MM.1S (cell line): ENCODE measurements around the gene LVRN.

Experiments used
- EZH2 ChIP-seq: fragments of 300-600 bp; sonication (generic); optimal IDR thresholded peaks from 2 replicates; pipeline ENCODE3; 2017; ENCODE audit warnings: low read depth, mild to moderate bottlenecking, antibody characterized with exemption, low read length, mixed read lengths
- EZH2phosphoT487 ChIP-seq: fragments of 300-600 bp; sonication (generic); IDR thresholded peaks from 2 replicates; pipeline ENCODE4 v1.6.1; 2018; ENCODE audit warnings: antibody characterized with exemption, low read length
- TF ChIP-seq, protein P1 (sequence below): fragments of 300-600 bp; sonication (generic); IDR thresholded peaks from 2 replicates; pipeline ENCODE4 v1.5.1; 2016; ENCODE audit warnings: antibody characterized with exemption, low read length, mixed read lengths

- TF ChIP-seq, protein P1, sequence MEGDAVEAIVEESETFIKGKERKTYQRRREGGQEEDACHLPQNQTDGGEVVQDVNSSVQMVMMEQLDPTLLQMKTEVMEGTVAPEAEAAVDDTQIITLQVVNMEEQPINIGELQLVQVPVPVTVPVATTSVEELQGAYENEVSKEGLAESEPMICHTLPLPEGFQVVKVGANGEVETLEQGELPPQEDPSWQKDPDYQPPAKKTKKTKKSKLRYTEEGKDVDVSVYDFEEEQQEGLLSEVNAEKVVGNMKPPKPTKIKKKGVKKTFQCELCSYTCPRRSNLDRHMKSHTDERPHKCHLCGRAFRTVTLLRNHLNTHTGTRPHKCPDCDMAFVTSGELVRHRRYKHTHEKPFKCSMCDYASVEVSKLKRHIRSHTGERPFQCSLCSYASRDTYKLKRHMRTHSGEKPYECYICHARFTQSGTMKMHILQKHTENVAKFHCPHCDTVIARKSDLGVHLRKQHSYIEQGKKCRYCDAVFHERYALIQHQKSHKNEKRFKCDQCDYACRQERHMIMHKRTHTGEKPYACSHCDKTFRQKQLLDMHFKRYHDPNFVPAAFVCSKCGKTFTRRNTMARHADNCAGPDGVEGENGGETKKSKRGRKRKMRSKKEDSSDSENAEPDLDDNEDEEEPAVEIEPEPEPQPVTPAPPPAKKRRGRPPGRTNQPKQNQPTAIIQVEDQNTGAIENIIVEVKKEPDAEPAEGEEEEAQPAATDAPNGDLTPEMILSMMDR: no peak
- TF ChIP-seq EZH2 (no peak), EZH2phosphoT487 (no peak)
Observed at GRCh38 chr5:115961381-115962238, 665 bp upstream of the LVRN start.
